GM21381 (cell line): ENCODE measurements around the gene GJA1.

ENCODE experiments used
- ATAC-seq: cut with Tn5 transposase; IDR thresholded peaks from one replicate; pipeline ENCODE4 v1.9.1; 2021; ENCODE audit warnings: mild to moderate bottlenecking, moderate library complexity; ENCODE audit not compliant: unreplicated experiment

Gene GJA1

GRCh38 chr6:121482004-121482693, 46.7 kb downstream of the GJA1 start:
- ATAC-seq, result no peak

- no peak for ATAC-seq
Observed at GRCh38 chr6:121482751-121483150, 47.3 kb downstream of the GJA1 start.

- ATAC-seq, result no peak
Observed at GRCh38 chr6:121485359-121485811, 49.9 kb downstream of the GJA1 start.

- ATAC-seq, result no peak
Observed at GRCh38 chr6:121491576-121491975, 56.1 kb downstream of the GJA1 start.

GRCh38 chr6:121492536-121492935, 57.1 kb downstream of the GJA1 start:
- ATAC-seq, result no peak

- no peak for ATAC-seq
Observed at GRCh38 chr6:121497970-121498375, 62.5 kb downstream of the GJA1 start.

GRCh38 chr6:121498481-121499276, 63.2 kb downstream of the GJA1 start:
- no peak for ATAC-seq
